GM12873 (cell line): ENCODE results near the gene GFI1B.

Experiments
- CTCF ChIP-seq: IDR thresholded peaks from 2 replicates; pipeline ENCODE4 v1.5.1; 2012; ENCODE audit warnings: low read depth, mild to moderate bottlenecking, moderate library complexity, low read length, control low read depth; ENCODE audit not compliant: insufficient read depth; ENCODE audit errors: missing control alignments

GFI1B gene

GRCh38 chr9:133003071-133003461, 24.6 kb downstream of the GFI1B start:
- TF ChIP-seq CTCF, result no peak

- no peak for TF ChIP-seq CTCF
These were observed 25.2 kb downstream of the GFI1B start for GRCh38 chr9:133003671-133004090.

GRCh38 chr9:133004091-133004998, 25.9 kb downstream of the GFI1B start:
- no peak for TF ChIP-seq CTCF

DNA sequence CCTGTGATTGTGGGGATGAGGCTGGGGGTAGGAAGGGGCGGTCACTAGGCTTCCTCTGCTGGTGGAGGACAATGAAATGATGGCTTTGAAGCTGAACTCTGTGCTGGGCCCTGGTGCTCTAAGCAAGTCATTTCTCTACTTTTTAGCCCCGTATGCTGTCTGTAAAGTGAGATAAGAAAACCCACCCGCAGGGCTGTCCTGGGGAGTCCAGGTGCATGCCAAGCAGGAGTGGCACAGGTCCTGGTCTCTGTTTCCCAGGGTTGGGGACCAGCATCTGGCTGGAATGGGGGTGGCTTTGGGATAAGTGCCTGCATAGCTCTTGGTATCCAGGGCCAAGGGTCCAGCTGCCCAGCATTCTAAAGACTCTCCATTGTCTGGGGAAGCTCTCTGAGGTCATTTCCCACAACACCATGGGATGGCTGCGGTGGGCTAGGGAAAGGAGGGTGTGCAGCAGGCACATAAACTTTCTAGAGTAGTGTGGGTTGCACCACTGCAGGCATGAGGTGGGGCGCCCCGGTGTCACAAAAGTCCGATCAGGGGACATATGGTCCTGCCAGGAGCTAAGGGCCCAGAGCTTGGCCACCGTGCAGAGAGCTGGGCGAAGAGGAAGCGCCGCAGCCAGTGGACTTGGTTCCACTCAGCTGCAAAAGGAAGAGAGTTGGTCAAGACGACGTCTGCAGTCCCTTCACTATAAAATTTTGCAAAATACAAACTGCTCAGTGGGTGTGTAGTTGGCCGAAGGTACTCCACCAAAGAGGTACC, 26.7 kb downstream of the GFI1B start:
- no peak for TF ChIP-seq CTCF

- no peak for TF ChIP-seq CTCF
These were observed 27.5 kb downstream of the GFI1B start for GRCh38 chr9:133005957-133006356.

DNA sequence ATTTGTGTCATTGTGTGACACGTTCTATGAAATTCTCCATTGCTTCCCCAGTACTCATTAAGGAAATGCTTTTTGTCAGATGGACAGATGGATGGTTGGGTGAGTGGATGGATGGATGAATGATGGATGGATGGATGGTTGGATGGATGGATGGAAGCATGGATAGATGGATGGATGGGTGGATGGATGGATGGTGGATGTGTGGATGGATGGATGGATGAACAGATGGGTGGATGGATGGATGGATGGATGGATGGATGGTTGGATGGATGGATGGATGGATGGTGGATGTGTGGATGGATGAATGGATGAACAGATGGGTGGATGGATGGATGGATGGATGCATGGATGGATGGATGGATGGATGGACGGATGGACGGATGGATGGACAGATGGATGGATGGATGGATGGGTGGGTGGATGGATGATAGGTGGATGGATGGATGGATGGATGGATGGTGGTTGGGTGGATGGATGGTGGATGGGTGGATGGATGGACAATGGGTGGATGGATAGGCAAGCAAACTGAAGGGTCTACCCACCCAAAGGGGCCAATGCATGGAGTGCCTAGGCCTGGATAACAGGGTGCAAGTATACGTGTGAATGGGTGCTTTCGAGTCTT, 28.3 kb downstream of the GFI1B start:
- no peak for TF ChIP-seq CTCF

DNA sequence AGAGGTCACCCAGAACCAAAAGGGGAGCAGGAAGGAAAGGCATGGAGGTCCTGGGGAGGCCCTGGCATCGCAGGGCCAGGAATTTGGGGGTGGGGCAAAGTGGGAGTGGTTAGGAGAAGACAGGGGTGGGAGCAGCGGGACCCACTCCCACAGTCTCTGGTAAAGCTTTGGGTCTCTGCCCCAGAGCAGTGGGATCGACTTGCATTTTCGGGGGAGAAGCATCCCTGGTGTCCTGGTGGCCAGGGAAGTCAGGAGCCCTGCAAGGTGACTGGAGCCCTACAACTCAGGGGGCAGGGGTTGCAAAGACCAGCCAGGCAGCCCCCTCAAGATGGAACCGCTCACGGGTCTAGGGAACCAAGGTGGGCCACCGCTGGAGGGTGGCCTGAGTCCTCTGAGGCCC, 29.9 kb downstream of the GFI1B start:
- no peak for TF ChIP-seq CTCF
